GM12878 (cell line): ENCODE results near the gene CREB3L4.

ENCODE experiments used
- CTCF ChIP-seq, 3 experiments: IDR thresholded peaks in 2 of 3; conservative IDR thresholded peaks in 1 of 3; 2 replicates each; pipeline ENCODE4 v1.5.1; 2011; ENCODE audit warnings: low read depth in 3 of 3, low read length in 3 of 3, mild to moderate bottlenecking in 3 of 3, control low read depth in 2 of 3, moderate library complexity in 2 of 3, inconsistent platforms in 1 of 3, mixed read lengths in 1 of 3; ENCODE audit not compliant: control insufficient read depth in 2 of 3, insufficient read depth in 1 of 3; ENCODE audit errors: extremely low read depth in 1 of 3
- EZH2 ChIP-seq: IDR thresholded peaks from 2 replicates; pipeline ENCODE4 v1.6.1; 2012; ENCODE audit warnings: low read depth, mild to moderate bottlenecking, control low read depth, inconsistent platforms, low read length, borderline replicate concordance; ENCODE audit not compliant: control insufficient read depth
- MLLT1 ChIP-seq: fragments of 450-650 bp; IDR thresholded peaks from 2 replicates; pipeline ENCODE4 v1.6.1; 2016; ENCODE audit warnings: mild to moderate bottlenecking
- MXI1 ChIP-seq: fragments of 150-350 bp; IDR thresholded peaks from 2 replicates; pipeline ENCODE4 v1.6.1; 2011; ENCODE audit warnings: low read depth, mild to moderate bottlenecking, inconsistent platforms, low read length, improper control_type of control experiment
- MYC ChIP-seq: IDR thresholded peaks from 2 replicates; pipeline ENCODE4 v1.6.1; 2011; ENCODE audit warnings: mild to moderate bottlenecking, low read length, moderate library complexity, inconsistent platforms; ENCODE audit not compliant: insufficient read depth, insufficient replicate concordance, insufficient read length, severe bottlenecking
- POLR2AphosphoS5 ChIP-seq: IDR thresholded peaks from 2 replicates; pipeline ENCODE4 v1.6.1; 2011; ENCODE audit warnings: mild to moderate bottlenecking, low read length, inconsistent platforms
- RAD21 ChIP-seq: IDR thresholded peaks from 2 replicates; pipeline ENCODE4 v1.6.1; 2011; ENCODE audit warnings: mild to moderate bottlenecking, low read depth, low read length, moderate library complexity; ENCODE audit not compliant: insufficient read depth
- RBBP5 ChIP-seq: fragments of 200-600 bp; sonication (generic); conservative IDR thresholded peaks from 2 replicates; pipeline ENCODE4 v1.6.1; 2016
- RFX5 ChIP-seq: IDR thresholded peaks from 2 replicates; pipeline ENCODE4 v1.6.1; 2011; ENCODE audit warnings: low read depth, low read length, improper control_type of control experiment
- USF2 ChIP-seq: IDR thresholded peaks from 2 replicates; pipeline ENCODE4 v1.6.1; 2011; ENCODE audit warnings: low read depth, low read length, improper control_type of control experiment, borderline replicate concordance

- TF ChIP-seq MYC = no peak
- TF ChIP-seq CTCF (IDR thresholded peaks at IDR 0.05 in 2 of 3, conservative IDR thresholded peaks at IDR 0.05 in 1 of 3; ENCODE audit: control insufficient read depth in 2 of 3, extremely low read depth in 1 of 3, insufficient read depth in 1 of 3, low read depth in 3 of 3, low read length in 3 of 3) = no peak
- no peak for TF ChIP-seq RAD21
- TF ChIP-seq POLR2AphosphoS5 = no peak
- TF ChIP-seq USF2 = no peak
- TF ChIP-seq MLLT1 = no peak
- no peak for TF ChIP-seq RFX5
- no peak for TF ChIP-seq EZH2
- no peak for TF ChIP-seq RBBP5
- TF ChIP-seq MXI1 = no peak
These were observed 27.9 kb downstream of the CREB3L4 start for GRCh38 chr1:153995640-153996039.
